ENCODE results near the gene MPEG1. TPM values are rescaled to one million over a fixed set of nuclear protein-coding genes. Genes with fewer than 3 reads are reported as not detected.

Gene MPEG1
- total and polyA plus RNA-seq, 2 of the 4 experiments (the other 2 are of a cell fraction), result not detected

- H3K18ac ChIP-seq (ENCODE audit: low read depth, low read length), result no peak overlapping the region
- no peak overlapping the region for H2BK20ac ChIP-seq (ENCODE audit: low read depth, low read length)
- H4K91ac ChIP-seq (ENCODE audit: insufficient read depth, low read depth, low read length), result no peak overlapping the region
- H3K4me1 ChIP-seq (ENCODE audit: control insufficient read depth, insufficient read depth, low read length), result peaks cover 6% of the 10 kb centered on the region
- WGBS, 2 experiments (ENCODE audit: extremely low coverage in 2 of 2, insufficient read length in 1 of 2), result 61% methylated on average over 2 of the region's 2 CpGs; no CpG with 5 or more reads in 1 of the 2 experiments
- H2AK5ac ChIP-seq (ENCODE audit: low read depth, low read length), result no peak overlapping the region
- no peak overlapping the region for H3K27ac ChIP-seq (ENCODE audit: insufficient read depth, low read length)
- DNase-seq, result no peak
- no peak overlapping the region for H3K9ac ChIP-seq (ENCODE audit: low read depth, low read length)
- intact Hi-C loops (cut with micrococcal nuclease) (no loop called here), in situ Hi-C loops (cut with MboI; ENCODE audit: low sequenced_read_pairs) (no loop called here), dilution Hi-C loops (cut with HindIII; ENCODE audit: low sequenced_read_pairs, unreplicated experiment) (no loop called here)
- no peak for ATAC-seq (ENCODE audit: low read depth)
- H3K9me1 ChIP-seq (ENCODE audit: insufficient read depth, low read length), result no peaks in the 10 kb centered on the region; the same call in none of the 2 replicates
- H3K36me3 ChIP-seq (ENCODE audit: control insufficient read depth, insufficient read depth, low read length), result no peaks in the 10 kb centered on the region
- H3K27me3 ChIP-seq (ENCODE audit: control insufficient read depth, insufficient read depth, low read length), result peaks cover 18% of the 10 kb centered on the region
- no peak overlapping the region for H3K4me3 ChIP-seq (ENCODE audit: insufficient read depth, low read depth, low read length)
- no peak overlapping the region for H4K5ac ChIP-seq (ENCODE audit: low read depth, low read length)
- no peak overlapping the region for H2AFZ ChIP-seq (replicated peaks; ENCODE audit: low read length, poor library complexity)
- ChIA-PET POLR2A (ENCODE audit: unreplicated experiment) (no interaction called here), CTCF (no interaction called here)
- H2BK15ac ChIP-seq (ENCODE audit: low read depth, low read length), result no peak overlapping the region
- no peak overlapping the region for H3K4me2 ChIP-seq (ENCODE audit: low read depth, low read length)
- no peak overlapping the region for H3K23ac ChIP-seq (ENCODE audit: low read depth, low read length)
- H4K20me1 ChIP-seq (ENCODE audit: insufficient read depth, low read length), result no peaks in the 10 kb centered on the region
- H3K79me1 ChIP-seq (ENCODE audit: low read depth in 1 of 2, low read length in 2 of 2), result no peaks in the 10 kb centered on the region
- no peak overlapping the region for H3K56ac ChIP-seq (ENCODE audit: extremely low read depth, insufficient read depth, low read length)
- H2BK5ac ChIP-seq (ENCODE audit: low read depth, low read length, poor library complexity, severe bottlenecking), result no peak overlapping the region
- BruUV-seq (replicated peaks), result no TSS peak
- no peak overlapping the region for H3K4ac ChIP-seq (ENCODE audit: low read depth, low read length)
- no peak overlapping the region for H2AK9ac ChIP-seq (replicated peaks; ENCODE audit: low read depth, low read length, poor library complexity)
- TF ChIP-seq ELK1 (IDR thresholded peaks at IDR 0.05; ENCODE audit: borderline replicate concordance, low read depth, low read length), result no peak
- no peak for TF ChIP-seq NFE2L2 (IDR thresholded peaks at IDR 0.05; ENCODE audit: low read depth, low read length)
- TF ChIP-seq CEBPB (IDR thresholded peaks at IDR 0.05; ENCODE audit: low read depth, low read length), result no peak
- TF ChIP-seq CTCF (conservative IDR thresholded peaks at IDR 0.05; ENCODE audit: low read depth, low read length), result no peak
- TF ChIP-seq MAZ (IDR thresholded peaks at IDR 0.05; ENCODE audit: borderline replicate concordance, low read depth, low read length), result no peak
- no peak for TF ChIP-seq RCOR1 (IDR thresholded peaks at IDR 0.05; ENCODE audit: insufficient replicate concordance, low read length)
- no peak for TF ChIP-seq BHLHE40 (IDR thresholded peaks at IDR 0.05; ENCODE audit: low read depth, low read length)
- no peak for TF ChIP-seq RAD21 (IDR thresholded peaks at IDR 0.05; ENCODE audit: low read length)
- no peaks in the 10 kb centered on the region for H3K9me3 ChIP-seq (ENCODE audit: control insufficient read depth, insufficient read depth, low read length)
- no peak overlapping the region for H3K14ac ChIP-seq (replicated peaks; ENCODE audit: low read depth, low read length)
- H4K8ac ChIP-seq (ENCODE audit: low read depth in 2 of 2, low read length in 2 of 2), result no peak overlapping the region
- no peak overlapping the region for H2BK120ac ChIP-seq (ENCODE audit: low read depth, low read length)
Measured at GRCh38 chr11:59214141-59214893, 1.6 kb upstream of the MPEG1 start.
